MM.1S (cell line): Measurements from ENCODE around the gene RET.

Experiments
- EZH2 ChIP-seq: fragments of 300-600 bp; sonication (generic); optimal IDR thresholded peaks from 2 replicates; pipeline ENCODE3; 2017; ENCODE audit warnings: low read depth, mild to moderate bottlenecking, antibody characterized with exemption, low read length, mixed read lengths
- EZH2phosphoT487 ChIP-seq: fragments of 300-600 bp; sonication (generic); IDR thresholded peaks from 2 replicates; pipeline ENCODE4 v1.6.1; 2018; ENCODE audit warnings: antibody characterized with exemption, low read length
- TF ChIP-seq, protein P1 (sequence below): fragments of 300-600 bp; sonication (generic); IDR thresholded peaks from 2 replicates; pipeline ENCODE4 v1.5.1; 2016; ENCODE audit warnings: antibody characterized with exemption, low read length, mixed read lengths

DNA sequence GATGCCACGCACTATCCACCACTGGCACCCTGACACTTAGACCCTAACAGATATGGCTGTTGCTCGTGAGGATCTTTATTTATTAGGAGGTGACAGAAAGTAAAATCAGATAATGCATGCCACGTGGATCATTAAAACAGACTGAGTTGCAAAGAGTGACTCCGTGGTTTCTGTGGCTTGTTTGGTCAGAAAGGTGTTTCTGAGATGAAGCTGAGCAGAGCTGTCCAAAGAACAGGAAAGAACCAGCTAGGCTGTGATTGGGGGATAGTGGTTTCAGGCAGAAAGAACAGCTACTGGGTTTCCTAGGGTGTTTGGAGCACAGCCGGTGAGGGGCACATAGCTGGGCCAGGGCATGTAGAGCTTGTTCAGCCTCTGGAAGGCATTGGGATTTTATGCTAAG, 95.8 kb downstream of the RET start:
- TF ChIP-seq, protein P1, sequence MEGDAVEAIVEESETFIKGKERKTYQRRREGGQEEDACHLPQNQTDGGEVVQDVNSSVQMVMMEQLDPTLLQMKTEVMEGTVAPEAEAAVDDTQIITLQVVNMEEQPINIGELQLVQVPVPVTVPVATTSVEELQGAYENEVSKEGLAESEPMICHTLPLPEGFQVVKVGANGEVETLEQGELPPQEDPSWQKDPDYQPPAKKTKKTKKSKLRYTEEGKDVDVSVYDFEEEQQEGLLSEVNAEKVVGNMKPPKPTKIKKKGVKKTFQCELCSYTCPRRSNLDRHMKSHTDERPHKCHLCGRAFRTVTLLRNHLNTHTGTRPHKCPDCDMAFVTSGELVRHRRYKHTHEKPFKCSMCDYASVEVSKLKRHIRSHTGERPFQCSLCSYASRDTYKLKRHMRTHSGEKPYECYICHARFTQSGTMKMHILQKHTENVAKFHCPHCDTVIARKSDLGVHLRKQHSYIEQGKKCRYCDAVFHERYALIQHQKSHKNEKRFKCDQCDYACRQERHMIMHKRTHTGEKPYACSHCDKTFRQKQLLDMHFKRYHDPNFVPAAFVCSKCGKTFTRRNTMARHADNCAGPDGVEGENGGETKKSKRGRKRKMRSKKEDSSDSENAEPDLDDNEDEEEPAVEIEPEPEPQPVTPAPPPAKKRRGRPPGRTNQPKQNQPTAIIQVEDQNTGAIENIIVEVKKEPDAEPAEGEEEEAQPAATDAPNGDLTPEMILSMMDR, result no peak
- TF ChIP-seq EZH2 (no peak), EZH2phosphoT487 (no peak)
